Stimulated activated CD8-positive, alpha-beta memory T cell treated with anti-CD3 and anti-CD28 coated beads, Interleukin-12 subunit alpha, Interleukin-12 subunit beta, amount 100 ng/mL, for 4 hours (primary cell): ENCODE data around the gene MAG.

Experiments used
- DNase-seq: peaks from one replicate; pipeline ENCODE4 v3.0.0-alpha.2; 2020; ENCODE audit warnings: low read depth

Gene MAG

DNA sequence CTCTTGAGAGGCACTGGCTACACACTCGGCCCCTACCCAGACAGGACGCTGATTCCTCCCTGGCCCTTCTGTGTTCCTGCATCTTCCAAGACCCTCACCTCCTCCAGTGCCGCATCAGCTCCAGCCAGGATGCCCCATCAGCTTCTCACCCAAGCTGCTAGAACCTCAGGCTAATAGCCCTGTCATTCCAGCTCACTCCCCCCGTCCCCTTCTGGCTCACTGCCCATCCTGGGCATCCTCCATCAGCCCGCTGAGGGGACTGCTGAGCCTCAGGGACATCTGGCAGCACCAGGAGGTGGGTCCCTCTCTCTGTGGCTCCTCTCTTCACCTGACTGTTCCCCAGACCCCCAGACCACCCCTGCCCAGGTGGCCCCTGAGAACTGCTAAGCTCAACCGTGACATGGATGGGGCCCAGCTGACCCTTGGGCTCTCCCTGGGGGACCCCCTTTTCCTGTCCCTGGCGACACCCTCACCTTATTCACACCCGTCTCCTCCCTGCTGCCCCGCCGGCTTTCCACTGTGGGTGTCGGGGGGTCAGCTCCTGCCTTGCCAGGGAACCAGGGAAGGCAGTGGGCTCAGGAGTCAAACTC, 71.1 kb downstream of the MAG start:
- DNase-seq, result no peak
